RKO (cell line): ENCODE data around the gene PMM1.
"Not testable (repeated sequence)": the region's sequence is repeated elsewhere in the genome, so short reads cannot be mapped to it uniquely, and the experiment has no call there.

ENCODE experiments used
- DNase-seq: peaks from one replicate; pipeline ENCODE4 v3.0.0-alpha.2; 2016; ENCODE audit warnings: low spot score

PMM1 gene

DNA sequence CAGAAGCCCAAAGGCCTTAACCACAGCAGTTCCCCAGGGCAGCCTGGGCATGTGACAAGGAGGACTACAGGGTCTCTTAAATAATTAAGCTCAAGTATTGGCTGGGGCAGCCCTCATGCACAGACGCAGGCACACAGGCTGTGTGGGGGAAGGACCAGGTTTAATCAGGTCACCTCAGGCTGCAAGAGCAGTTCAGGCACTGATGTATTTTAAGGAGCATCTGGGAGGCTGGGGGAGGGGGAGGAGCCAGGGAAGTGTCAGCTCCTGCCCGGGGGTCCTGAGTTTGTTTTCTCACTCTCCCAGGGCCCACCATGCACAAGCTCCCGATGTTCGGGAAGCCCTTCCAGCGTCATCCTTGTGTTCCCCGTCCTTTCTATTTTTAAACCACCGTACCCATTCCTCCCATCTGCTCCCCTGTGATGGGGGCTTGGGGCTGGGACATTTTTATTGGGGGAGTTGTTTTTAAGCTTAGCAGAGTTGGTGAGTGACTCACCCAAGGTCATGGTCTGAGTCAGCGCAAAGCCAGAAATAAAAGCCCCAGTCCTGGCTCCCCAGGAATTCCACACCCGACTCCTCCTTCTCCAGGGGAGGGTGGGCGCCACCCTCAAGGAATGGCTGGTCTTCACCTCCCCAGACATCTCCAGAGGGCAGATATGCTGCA, 26.5 kb downstream of the PMM1 start:
- DNase-seq = peak; percentile 62

GRCh38 chr22:41562461-41562860, 27.2 kb downstream of the PMM1 start:
- DNase-seq = no peak

GRCh38 chr22:41561788-41562187, 27.9 kb downstream of the PMM1 start:
- no peak for DNase-seq

GRCh38 chr22:41561335-41561734, 28.3 kb downstream of the PMM1 start:
- no peak for DNase-seq

DNA sequence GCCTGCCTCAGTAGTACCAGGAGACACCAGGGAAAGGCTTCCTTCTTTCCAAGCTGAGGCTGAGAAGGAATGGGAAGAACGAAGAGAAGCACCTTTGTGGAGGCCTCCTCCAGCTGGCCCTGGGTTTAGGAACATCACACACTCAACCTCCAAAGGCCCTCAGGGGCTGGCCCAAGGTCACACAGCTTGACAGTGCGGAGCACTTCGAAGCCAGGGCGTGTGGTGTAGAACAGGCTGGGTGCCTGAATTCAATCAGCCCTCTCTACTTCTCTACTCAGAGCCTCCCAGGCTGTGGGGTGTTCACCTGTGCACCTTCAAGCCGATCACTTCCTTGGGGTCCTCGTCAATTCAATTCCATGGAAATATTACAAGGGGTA, 29.6 kb downstream of the PMM1 start:
- DNase-seq = no peak

DNA sequence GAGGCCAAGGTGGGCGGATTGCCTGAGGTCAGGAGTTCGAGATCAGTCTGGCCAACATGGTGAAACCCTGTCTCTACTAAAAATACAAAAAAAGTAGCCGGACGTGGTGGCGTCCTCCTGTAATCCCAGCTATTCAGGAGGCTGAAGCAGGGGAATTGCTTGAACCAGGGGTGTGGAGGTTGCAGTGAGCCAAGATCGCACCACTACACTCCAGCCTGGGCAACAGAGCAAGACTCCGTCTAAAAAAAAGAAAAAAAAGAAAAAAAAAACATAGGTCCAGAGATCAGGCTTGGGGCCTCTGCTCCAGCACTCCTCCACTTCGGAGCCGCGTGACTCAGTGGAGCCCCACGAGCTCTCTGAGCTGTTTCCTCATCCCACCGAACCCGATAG, 31.4 kb downstream of the PMM1 start:
- DNase-seq = not testable (repeated sequence)

DNA sequence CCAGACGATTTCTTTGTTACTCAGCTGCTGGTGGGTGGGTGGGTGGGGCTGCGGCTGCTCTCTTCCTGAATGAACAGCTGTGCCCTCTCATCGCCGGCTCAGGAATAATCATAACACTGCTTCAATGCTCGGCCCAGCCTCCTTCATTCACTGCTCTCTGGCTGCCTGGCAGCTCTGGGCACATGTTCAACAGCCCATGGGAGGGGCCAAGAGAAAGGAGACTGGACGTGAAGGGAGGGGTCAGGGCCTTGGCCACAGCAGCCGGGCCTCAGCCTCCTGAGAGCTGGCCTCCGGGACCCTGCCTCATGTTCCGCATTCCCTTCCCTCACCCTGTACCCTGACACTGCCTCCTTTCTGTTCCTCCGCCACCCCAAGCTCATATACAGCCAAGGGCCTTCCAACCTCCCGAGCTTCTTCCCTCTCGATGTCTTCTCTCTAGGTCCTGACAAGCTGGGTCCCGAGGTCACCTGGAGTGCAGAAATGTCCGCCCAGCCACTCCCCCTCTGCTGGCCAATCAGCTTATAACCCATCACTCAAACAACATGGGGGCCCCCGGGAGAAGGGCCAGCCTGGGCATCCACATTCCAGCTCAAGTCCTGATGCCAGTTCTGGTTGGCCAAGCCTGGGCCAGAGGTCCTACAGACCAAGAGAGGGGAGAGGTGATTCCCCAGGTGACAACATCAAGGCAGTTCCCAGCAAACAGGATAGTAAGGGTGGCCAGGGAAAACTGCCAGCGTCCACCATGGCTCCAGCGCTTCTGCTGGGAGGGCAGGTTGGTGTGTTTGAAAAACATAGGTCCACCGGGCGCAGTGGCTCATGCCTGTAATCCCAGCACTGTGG, 32.0 kb downstream of the PMM1 start:
- DNase-seq = no peak

- no peak for DNase-seq
Observed at GRCh38 chr22:41556561-41556960, 33.1 kb downstream of the PMM1 start.

DNA sequence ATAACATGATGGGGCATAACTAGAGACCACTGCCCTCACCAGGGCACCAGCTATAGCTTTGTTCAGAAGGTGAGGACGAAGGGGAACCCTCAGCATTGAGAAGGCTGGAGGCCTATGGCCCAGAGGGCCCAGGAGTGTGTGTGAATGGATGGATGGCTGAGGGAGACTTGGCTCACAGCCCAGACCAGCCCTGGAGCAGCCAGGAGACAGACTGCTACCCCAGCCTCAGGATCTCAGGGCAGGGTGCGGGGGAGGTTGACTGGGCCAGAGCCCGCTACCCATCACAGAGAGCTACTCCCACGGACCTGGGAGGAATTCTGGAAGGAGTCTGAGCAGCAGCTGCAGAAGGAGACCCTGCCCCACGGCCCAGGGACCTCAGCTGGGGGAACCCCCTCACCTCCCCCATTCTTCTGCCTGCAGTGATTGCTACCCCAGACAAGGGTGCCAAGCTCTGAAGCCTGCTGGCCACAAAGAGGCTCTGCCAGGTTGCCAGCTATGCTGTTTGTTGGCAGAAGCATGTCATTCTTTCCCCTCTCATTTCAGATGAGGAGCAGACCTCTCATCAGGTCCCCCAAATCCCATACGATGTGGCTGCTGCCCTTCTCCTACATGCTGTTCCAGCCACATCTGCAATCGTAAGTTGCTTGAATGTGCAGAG, 34.2 kb downstream of the PMM1 start:
- DNase-seq = no peak

- no peak for DNase-seq
Observed at GRCh38 chr22:41551877-41552582, 37.6 kb downstream of the PMM1 start.

- no peak for DNase-seq
Observed at GRCh38 chr22:41550952-41551491, 38.6 kb downstream of the PMM1 start.

- no peak for DNase-seq
Observed at GRCh38 chr22:41548830-41549211, 40.8 kb downstream of the PMM1 start.

- DNase-seq = no peak
Observed at GRCh38 chr22:41544671-41545476, 44.8 kb downstream of the PMM1 start.

DNA sequence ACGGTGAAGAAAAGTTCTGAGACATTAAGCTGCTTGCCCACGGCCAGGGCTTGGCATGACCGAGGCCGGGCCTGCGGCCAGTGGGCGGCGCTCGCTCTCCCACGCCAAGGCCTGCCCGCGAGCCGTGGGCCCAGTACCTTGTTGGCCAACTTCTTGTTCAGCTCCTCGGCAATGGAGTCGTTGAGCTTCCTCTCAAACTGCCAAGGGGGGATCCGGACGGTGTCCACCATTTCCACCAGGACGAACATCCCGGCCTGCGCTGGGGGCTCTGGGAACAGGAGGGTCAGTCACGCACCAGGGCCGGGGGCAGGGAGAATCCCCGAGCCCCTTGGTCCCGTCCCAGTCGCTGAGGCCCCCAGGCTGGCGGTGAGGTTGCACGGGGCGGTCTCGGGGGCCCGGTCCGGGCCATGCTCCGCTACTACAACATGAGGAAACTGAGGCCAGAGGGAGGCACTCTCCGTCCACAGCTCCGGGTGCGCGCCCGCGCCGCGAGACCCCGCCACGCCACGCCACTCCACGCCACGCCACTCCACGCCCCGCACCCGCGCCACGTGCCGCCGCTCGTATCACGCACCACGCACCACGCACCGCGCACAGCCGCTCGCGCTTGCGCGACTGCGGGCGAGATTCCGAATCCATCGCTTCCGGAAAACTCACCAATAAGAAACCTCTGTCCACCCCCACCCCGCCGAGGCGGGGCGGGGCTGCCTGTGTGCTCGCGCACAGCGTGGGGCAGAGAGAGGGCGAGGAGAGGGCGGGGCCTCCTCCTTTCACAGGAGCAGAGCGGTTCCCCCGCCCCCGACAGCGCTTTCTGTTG, 45.6 kb downstream of the PMM1 start, which contains the start of gene POLR3H:
Gene POLR3H, minus strand, starts transcription at position 617 of the 817 bp plus-strand sequence. Its CDS starts 369 bp downstream, at position 248.
- DNase-seq = peak; percentile 97

DNA sequence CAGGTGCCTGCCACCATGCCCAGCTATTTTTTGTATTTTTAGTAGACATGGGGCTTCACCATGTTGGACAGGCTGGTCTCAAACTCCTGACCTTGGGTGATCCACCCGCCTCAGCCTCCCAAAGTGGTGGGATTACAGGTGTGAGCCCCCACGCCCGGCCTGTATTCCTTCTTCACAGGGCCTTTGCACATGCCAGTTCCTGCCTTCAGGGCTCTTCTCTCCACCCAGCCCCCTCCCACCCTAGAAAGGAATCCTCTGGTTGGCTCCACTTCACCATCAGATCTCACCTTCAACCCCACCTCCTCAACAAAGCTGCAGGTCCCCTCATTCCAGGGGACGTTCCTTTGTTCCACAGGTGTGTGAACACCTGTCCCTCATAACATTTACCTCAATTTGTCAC, 47.4 kb downstream of the PMM1 start:
- no peak for DNase-seq

- DNase-seq = no peak
Observed at GRCh38 chr22:41541484-41541883, 48.2 kb downstream of the PMM1 start.

DNA sequence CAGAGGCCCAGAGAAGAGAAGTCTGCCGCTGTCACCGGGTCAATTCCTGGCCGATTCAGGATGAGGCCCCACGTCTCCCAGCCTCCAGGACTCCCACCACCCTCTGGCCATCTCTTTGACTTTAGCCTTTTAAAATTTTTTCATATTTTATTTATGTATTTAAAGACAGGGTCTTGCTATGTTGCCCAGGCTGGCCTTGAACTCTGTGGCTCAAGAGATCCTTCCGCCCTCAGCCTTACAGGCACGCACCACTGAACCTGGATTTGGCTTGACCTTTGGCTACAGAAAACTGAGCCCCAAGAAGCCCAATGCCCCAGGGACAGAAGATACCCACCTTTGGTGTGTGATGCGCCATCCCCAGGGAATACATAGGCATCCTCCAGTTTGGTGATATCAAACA, 49.3 kb downstream of the PMM1 start:
- no peak for DNase-seq

GRCh38 chr22:41540006-41540315, 49.7 kb downstream of the PMM1 start:
- no peak for DNase-seq

- no peak for DNase-seq
Observed at GRCh38 chr22:41539146-41540005, 50.3 kb downstream of the PMM1 start.

DNA sequence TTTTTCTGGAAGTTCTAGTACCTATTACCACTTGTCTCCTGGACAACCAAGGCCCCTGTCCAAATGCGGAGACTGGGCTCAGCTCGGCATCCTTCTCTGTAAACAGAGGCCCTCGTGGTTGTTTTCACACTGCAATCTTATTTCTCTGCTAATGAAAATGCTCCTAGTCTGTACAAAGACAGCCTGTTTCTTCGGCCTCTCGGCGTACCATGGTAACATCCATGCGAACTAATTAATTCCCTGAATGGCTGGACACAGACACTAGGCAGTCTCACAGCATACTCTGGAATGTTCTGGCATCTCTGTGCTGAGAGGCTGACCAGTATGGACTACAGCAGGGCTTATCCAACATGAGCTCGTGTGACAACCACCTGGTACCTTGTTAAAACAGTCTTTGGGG, 51.1 kb downstream of the PMM1 start:
- no peak for DNase-seq
